Activated CD8-positive, alpha-beta memory T cell treated with anti-CD3 and anti-CD28 coated beads, Interleukin-2, amount 50 U/mL, for 4 hours (primary cell): ENCODE results near the gene NFIB.
A peak's percentile ranks its signal among the peaks of the same experiment; 100 is the strongest.

Source experiments
- DNase-seq: peaks from one replicate; pipeline ENCODE4 v3.0.0-alpha.2; 2020

NFIB gene

GRCh38 chr9:14344053-14344524 is 30.1 kb upstream of the NFIB start:
- DNase-seq = no peak

GRCh38 chr9:14343261-14344031 is 29.5 kb upstream of the NFIB start:
- DNase-seq = no peak

- no peak for DNase-seq
These were observed 28.8 kb upstream of the NFIB start for GRCh38 chr9:14342736-14343135.

- DNase-seq = no peak
These were observed 27.6 kb upstream of the NFIB start for GRCh38 chr9:14341437-14342122.

GRCh38 chr9:14340994-14341393 is 27.1 kb upstream of the NFIB start:
- DNase-seq = no peak

GRCh38 chr9:14340219-14340873 is 26.4 kb upstream of the NFIB start:
- DNase-seq = no peak

- DNase-seq = no peak
These were observed 25.8 kb upstream of the NFIB start for GRCh38 chr9:14339746-14340145.

GRCh38 chr9:14337615-14338014 is 23.7 kb upstream of the NFIB start:
- no peak for DNase-seq

- no peak for DNase-seq
These were observed 22.3 kb upstream of the NFIB start for GRCh38 chr9:14336244-14336643.

GRCh38 chr9:14331120-14331519 is 17.2 kb upstream of the NFIB start:
- DNase-seq = no peak

- DNase-seq = no peak
These were observed 13.1 kb upstream of the NFIB start for GRCh38 chr9:14327036-14327435.

GRCh38 chr9:14326264-14326826 is 12.4 kb upstream of the NFIB start:
- no peak for DNase-seq

- no peak for DNase-seq
These were observed 11.2 kb upstream of the NFIB start for GRCh38 chr9:14325147-14325546.

- DNase-seq = no peak
These were observed 10.2 kb upstream of the NFIB start for GRCh38 chr9:14323985-14324650.

GRCh38 chr9:14323083-14323971 is 9.4 kb upstream of the NFIB start:
- DNase-seq = no peak

GRCh38 chr9:14322211-14323082 is 8.5 kb upstream of the NFIB start:
- DNase-seq = peak; percentile 63

GRCh38 chr9:14321517-14322130 is 7.7 kb upstream of the NFIB start:
- DNase-seq = no peak

GRCh38 chr9:14320271-14321181 is 6.6 kb upstream of the NFIB start:
- no peak for DNase-seq

- DNase-seq = no peak
These were observed 5.1 kb upstream of the NFIB start for GRCh38 chr9:14318934-14319580.
